ENCODE results near the gene CRELD2.

GRCh38 chr22:49887064-49887451 is 31.4 kb upstream of the CRELD2 start:
- no peak for TF ChIP-seq EZH2 (optimal IDR thresholded peaks at IDR 0.05; ENCODE audit: low read depth, low read length)
- TF ChIP-seq CTCF (IDR thresholded peaks at IDR 0.05; ENCODE audit: low read length) = no peak

Data from MM.1S (cell line).